ENCODE data around the gene SATL1.
"Not testable (repeated sequence)": the region's sequence is repeated elsewhere in the genome, so short reads cannot be mapped to it uniquely, and the experiment has no call there.

SATL1 gene

GRCh38 chrX:85243761-85244449 is at the start of gene SATL1, which contains the start of gene ZNF711:
TSS of gene SATL1 (minus strand) at chrX:85243779. CDS start at chrX:85108968, 134,811 bp downstream.
TSS of gene ZNF711 (plus strand) at chrX:85243991. CDS start at chrX:85247573, 3,582 bp downstream.
- DNase-seq, result peak; percentile 79

- DNase-seq, result no peak
These were observed 45.6 kb upstream of the SATL1 start for GRCh38 chrX:85288992-85289723.

- not testable (repeated sequence) for DNase-seq
These were observed 41.7 kb upstream of the SATL1 start for GRCh38 chrX:85285286-85285685.

- DNase-seq, result peak; percentile 22
These were observed 1.1 kb upstream of the SATL1 start for GRCh38 chrX:85244450-85245211.

- peak; percentile 6 for DNase-seq
These were observed 424 bp downstream of the SATL1 start for GRCh38 chrX:85243155-85243554.

GRCh38 chrX:85223359-85223758 is 20.2 kb downstream of the SATL1 start:
- no peak for DNase-seq

GRCh38 chrX:85221361-85221760 is 22.2 kb downstream of the SATL1 start:
- no peak for DNase-seq

GRCh38 chrX:85215946-85216345 is 27.6 kb downstream of the SATL1 start:
- DNase-seq, result no peak

- no peak for DNase-seq
These were observed 29.6 kb downstream of the SATL1 start for GRCh38 chrX:85213792-85214530.

GRCh38 chrX:85203461-85203970 is 40.1 kb downstream of the SATL1 start:
- DNase-seq, result no peak

GRCh38 chrX:85196319-85196718 is 47.3 kb downstream of the SATL1 start:
- DNase-seq, result no peak

- DNase-seq, result no peak
These were observed 83.9 kb downstream of the SATL1 start for GRCh38 chrX:85159644-85160043.

- DNase-seq, result no peak
These were observed 102.6 kb downstream of the SATL1 start for GRCh38 chrX:85140964-85141363.

- no peak for DNase-seq
These were observed 104.2 kb downstream of the SATL1 start for GRCh38 chrX:85139422-85139821.

- DNase-seq, result no peak
These were observed 107.2 kb downstream of the SATL1 start for GRCh38 chrX:85136409-85136808.

GRCh38 chrX:85115252-85115651 is 128.3 kb downstream of the SATL1 start:
- no peak for DNase-seq

GRCh38 chrX:85114776-85115175 is 128.8 kb downstream of the SATL1 start:
- DNase-seq, result no peak

- DNase-seq, result no peak
These were observed 129.4 kb downstream of the SATL1 start for GRCh38 chrX:85114171-85114570.

GRCh38 chrX:85113746-85114145 is 129.8 kb downstream of the SATL1 start:
- DNase-seq, result no peak

- no peak for DNase-seq
These were observed 131.3 kb downstream of the SATL1 start for GRCh38 chrX:85112293-85112692.

GRCh38 chrX:85111347-85111746 is 132.2 kb downstream of the SATL1 start:
- peak; percentile 13 for DNase-seq

- DNase-seq, result no peak
These were observed 134.3 kb downstream of the SATL1 start for GRCh38 chrX:85109235-85109634.

GRCh38 chrX:85108165-85108564 is 135.4 kb downstream of the SATL1 start:
- no peak for DNase-seq
